Measurements from ENCODE around the gene SRM.
"Not testable (repeated sequence)": the region's sequence is repeated elsewhere in the genome, so short reads cannot be mapped to it uniquely, and the experiment has no call there.

The SRM gene

DNA sequence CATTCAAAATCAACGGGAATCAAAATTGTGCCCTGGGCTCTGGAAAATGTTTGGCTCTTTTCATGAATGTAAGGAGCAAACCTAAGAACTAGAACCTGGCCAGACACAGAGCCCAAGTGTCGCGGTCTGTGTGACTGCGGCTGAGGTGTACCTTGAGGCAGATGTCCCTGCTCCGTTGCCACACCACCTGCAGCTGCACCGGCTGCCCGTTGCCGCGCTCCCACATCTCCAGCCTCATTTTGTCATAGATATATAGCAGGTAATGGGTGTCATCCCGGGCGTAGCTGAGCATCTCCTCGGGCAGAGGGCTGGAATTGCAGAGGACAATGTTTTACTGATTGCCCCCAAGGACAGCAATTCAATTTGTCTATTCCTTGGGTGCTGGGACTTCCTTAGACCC is 21.1 kb upstream of the SRM start:
- TF ChIP-seq, protein P1, sequence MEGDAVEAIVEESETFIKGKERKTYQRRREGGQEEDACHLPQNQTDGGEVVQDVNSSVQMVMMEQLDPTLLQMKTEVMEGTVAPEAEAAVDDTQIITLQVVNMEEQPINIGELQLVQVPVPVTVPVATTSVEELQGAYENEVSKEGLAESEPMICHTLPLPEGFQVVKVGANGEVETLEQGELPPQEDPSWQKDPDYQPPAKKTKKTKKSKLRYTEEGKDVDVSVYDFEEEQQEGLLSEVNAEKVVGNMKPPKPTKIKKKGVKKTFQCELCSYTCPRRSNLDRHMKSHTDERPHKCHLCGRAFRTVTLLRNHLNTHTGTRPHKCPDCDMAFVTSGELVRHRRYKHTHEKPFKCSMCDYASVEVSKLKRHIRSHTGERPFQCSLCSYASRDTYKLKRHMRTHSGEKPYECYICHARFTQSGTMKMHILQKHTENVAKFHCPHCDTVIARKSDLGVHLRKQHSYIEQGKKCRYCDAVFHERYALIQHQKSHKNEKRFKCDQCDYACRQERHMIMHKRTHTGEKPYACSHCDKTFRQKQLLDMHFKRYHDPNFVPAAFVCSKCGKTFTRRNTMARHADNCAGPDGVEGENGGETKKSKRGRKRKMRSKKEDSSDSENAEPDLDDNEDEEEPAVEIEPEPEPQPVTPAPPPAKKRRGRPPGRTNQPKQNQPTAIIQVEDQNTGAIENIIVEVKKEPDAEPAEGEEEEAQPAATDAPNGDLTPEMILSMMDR (IDR thresholded peaks at IDR 0.05): no peak
- Histone ChIP-seq H3K4me2 (ENCODE audit: low read length) (no peak overlapping the region), H3K9ac (no peak overlapping the region), H3K79me2 (no peaks in the 10 kb centered on the region), H3K36me3 (ENCODE audit: control insufficient read depth, insufficient read depth, low read length) (no peaks in the 10 kb centered on the region), H3K27me3 (ENCODE audit: control insufficient read depth, insufficient read depth, low read length) (no peaks in the 10 kb centered on the region), H2AFZ (no peak overlapping the region), H3K27ac (no peak overlapping the region), H3K9me3 (ENCODE audit: control insufficient read depth, low read length) (no peaks in the 10 kb centered on the region), H3K4me3 (ENCODE audit: low read depth, low read length) (no peak overlapping the region), H3K4me1 (no peaks in the 10 kb centered on the region)

DNA sequence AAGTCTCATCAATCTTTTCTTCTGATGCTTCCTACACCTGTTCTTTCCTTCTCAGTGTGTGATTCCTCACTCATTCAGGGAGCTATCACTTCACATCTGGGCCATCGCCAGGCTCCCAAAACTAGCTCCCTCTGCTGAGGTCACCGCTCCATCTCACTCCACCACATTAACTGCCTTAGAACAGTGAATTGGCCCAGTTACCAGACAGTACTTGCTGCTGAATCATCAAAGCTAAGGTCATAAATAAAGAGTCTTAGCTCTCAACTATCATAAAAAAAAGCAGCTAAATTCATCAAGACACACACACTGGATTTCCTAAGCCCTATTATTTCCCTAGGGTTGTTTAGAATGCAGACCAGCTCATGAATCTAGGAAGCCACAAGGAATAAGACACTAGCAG is 18.8 kb upstream of the SRM start:
- TF ChIP-seq, protein P1 (IDR thresholded peaks at IDR 0.05): no peak
- no peak overlapping the region for H3K4me2 ChIP-seq (ENCODE audit: low read length)
- H2AFZ ChIP-seq: no peak overlapping the region
- no peak overlapping the region for H3K4me3 ChIP-seq (ENCODE audit: low read depth, low read length)
- H3K9me3 ChIP-seq (ENCODE audit: control insufficient read depth, low read length): no peaks in the 10 kb centered on the region
- no peak overlapping the region for H3K27ac ChIP-seq
- no peaks in the 10 kb centered on the region for H3K4me1 ChIP-seq
- H3K9ac ChIP-seq: no peak overlapping the region
- no peaks in the 10 kb centered on the region for H3K36me3 ChIP-seq (ENCODE audit: control insufficient read depth, insufficient read depth, low read length)
- H3K79me2 ChIP-seq: no peaks in the 10 kb centered on the region
- H3K27me3 ChIP-seq (ENCODE audit: control insufficient read depth, insufficient read depth, low read length): no peaks in the 10 kb centered on the region

DNA sequence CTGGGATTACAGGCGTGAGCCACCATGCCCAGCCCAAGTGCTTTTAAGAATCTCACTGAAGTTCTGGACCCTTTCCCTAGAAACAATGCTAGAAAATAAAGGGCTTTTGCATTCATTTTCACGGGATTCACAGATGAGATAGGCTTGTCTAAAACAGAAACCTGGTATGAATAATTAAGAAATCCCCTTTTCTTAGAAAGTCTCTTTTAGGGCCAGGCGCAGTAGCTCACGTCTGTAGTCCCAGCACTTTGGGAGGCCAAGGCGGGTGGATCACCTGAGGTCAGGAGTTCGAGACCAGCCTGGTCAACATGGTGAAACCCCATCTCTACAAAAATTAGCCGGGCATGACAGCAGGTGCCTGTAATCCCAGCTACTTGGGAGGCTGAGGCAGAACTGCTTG is 13.6 kb upstream of the SRM start:
- not testable (repeated sequence) for H3K4me3 ChIP-seq (ENCODE audit: low read depth, low read length); H3K9ac ChIP-seq; H3K9me3 ChIP-seq (ENCODE audit: control insufficient read depth, low read length); H3K4me2 ChIP-seq (ENCODE audit: low read length); H3K27ac ChIP-seq; H3K27me3 ChIP-seq (ENCODE audit: control insufficient read depth, insufficient read depth, low read length); H2AFZ ChIP-seq; H3K79me2 ChIP-seq; H3K4me1 ChIP-seq; H3K36me3 ChIP-seq (ENCODE audit: control insufficient read depth, insufficient read depth, low read length)

DNA sequence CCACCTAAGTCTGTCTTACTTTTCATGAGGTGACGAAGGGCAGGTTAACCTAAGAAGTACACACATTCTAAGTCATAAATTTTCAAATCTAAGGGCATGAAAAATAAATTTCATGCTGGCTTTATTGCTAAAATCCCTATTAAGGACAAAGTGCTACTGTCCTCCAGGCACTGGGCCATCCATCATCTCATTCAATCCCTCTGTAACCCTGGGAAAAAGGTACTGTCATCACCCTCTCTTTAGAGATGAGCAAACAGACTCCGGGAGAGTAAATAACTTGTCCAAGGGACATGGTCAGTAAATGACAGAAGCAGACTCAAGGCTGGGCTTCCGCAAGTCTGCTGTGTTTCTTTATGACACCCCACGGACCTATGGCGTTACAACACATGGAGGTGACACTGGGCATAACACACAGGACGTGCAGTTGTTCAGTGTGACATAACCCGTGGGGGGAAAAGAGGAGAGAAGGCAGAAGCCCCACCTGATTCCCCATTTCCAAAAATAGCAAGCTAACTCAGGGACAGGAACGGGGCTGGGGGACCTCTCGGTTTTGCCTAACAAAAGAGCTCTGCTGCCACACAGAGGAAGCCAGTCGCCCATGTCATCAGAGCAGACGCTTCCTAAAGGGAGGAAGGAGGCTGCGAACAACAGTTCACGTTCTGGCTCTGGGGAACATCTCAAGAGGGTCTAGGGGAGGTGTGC is 12.5 kb upstream of the SRM start:
- Histone ChIP-seq H2AFZ (no peak overlapping the region), H3K9ac (no peak overlapping the region), H3K36me3 (ENCODE audit: control insufficient read depth, insufficient read depth, low read length) (no peaks in the 10 kb centered on the region), H3K4me1 (no peaks in the 10 kb centered on the region), H3K4me2 (ENCODE audit: low read length) (no peak overlapping the region), H3K79me2 (no peaks in the 10 kb centered on the region), H3K4me3 (ENCODE audit: low read depth, low read length) (no peak overlapping the region), H3K9me3 (ENCODE audit: control insufficient read depth, low read length) (no peaks in the 10 kb centered on the region), H3K27ac (no peak overlapping the region), H3K27me3 (ENCODE audit: control insufficient read depth, insufficient read depth, low read length) (no peaks in the 10 kb centered on the region)
- TF ChIP-seq, protein P1 (IDR thresholded peaks at IDR 0.05): no peak

DNA sequence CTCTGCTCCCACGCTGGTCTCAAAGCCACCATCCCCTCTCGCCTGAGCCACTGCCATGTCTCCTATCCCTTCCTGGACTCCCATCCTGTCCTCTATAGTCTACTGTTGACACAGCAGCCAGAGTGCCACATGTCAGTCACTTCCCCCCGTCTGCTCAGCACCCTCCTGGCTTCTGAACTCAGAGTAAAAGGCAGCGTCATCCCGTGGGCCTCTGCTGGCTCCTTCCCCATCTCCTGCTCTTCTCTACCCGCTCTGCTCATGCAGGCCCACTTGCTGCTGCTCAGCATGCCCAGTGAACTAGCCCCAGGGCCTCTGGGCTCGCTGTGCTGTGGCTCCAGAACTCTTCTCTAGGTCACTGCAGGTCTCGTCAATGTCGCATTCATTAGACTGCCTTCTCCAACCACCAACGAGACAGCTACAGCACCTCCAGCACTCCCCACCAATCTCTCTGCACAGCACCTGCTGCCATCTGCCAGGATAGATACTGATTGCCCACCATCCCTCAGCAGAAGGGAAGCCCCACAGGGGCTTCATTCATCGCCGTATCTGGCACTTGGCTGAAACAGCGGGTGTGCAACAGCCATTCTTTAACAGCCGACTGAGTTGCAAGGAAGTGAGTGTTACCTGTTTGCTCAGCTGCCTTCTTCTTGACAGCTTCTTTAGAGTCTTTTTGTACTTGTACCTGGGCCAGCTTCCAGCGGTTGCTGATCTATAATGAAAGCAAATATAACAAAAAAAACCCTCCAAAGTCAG is 11.8 kb upstream of the SRM start:
- TF ChIP-seq, protein P1 (IDR thresholded peaks at IDR 0.05): no peak
- Histone ChIP-seq H3K27me3 (ENCODE audit: control insufficient read depth, insufficient read depth, low read length) (no peaks in the 10 kb centered on the region), H3K4me1 (no peaks in the 10 kb centered on the region), H3K9me3 (ENCODE audit: control insufficient read depth, low read length) (no peaks in the 10 kb centered on the region), H3K36me3 (ENCODE audit: control insufficient read depth, insufficient read depth, low read length) (no peaks in the 10 kb centered on the region), H2AFZ (no peak overlapping the region), H3K79me2 (no peaks in the 10 kb centered on the region), H3K27ac (no peak overlapping the region), H3K9ac (no peak overlapping the region), H3K4me2 (ENCODE audit: low read length) (no peak overlapping the region), H3K4me3 (ENCODE audit: low read depth, low read length) (no peak overlapping the region)

Data from parathyroid adenoma (tissue), 2 donors.